Tibial nerve (tissue), 4 donors: ENCODE results near the gene PLA2G2A. TPM values are rescaled to one million over a fixed set of nuclear protein-coding genes. Genes with fewer than 3 reads are reported as not detected.

ENCODE experiments used
- DNase-seq, 2 donors: peaks; one replicate each; pipeline ENCODE4 v3.0.0-alpha.2; 2019; ENCODE audit warnings: low spot score in 2 of 2
- H3K27ac ChIP-seq, 4 donors: fragments of 200-600 bp; sonication (generic) in 3 of 4; one replicate each; pipeline ENCODE4 v1.5.1; 2017 to 2019; ENCODE audit warnings: mild to moderate bottlenecking in 1 of 4
- H3K27me3 ChIP-seq, 2 donors: fragments of 200-600 bp; sonication (generic) in 1 of 2; one replicate each; pipeline versions ENCODE4 v1.5.1 to v1.6.0; 2017 to 2019
- H3K36me3 ChIP-seq, 3 donors: fragments of 200-600 bp; sonication (generic); one replicate each; pipeline ENCODE4 v1.5.1; 2018 to 2019
- H3K4me1 ChIP-seq, 4 donors: fragments of 200-600 bp; sonication (generic) in 3 of 4; one replicate each; pipeline ENCODE4 v1.5.1; 2017 to 2019
- H3K4me3 ChIP-seq, 4 donors: fragments of 200-600 bp; sonication (generic) in 3 of 4; one replicate each; pipeline ENCODE4 v1.5.1; 2017 to 2019; ENCODE audit warnings: mild to moderate bottlenecking in 1 of 4, moderate library complexity in 1 of 4
- H3K9me3 ChIP-seq, 4 donors: fragments of 200-600 bp; sonication (generic) in 3 of 4; one replicate each; pipeline ENCODE4 v1.5.1; 2017 to 2019
- CTCF ChIP-seq, 5 experiments: fragments of 200-600 bp in 3 of 5; fragments of 450-650 bp in 2 of 5; sonication (generic) in 3 of 5; IDR thresholded peaks; one replicate each; pipeline ENCODE4 v1.5.1; 2016 to 2019; ENCODE audit warnings: antibody characterized with exemption in 5 of 5, mild to moderate bottlenecking in 3 of 5, moderate library complexity in 2 of 5
- EP300 ChIP-seq, 2 donors: sonication (generic); formaldehyde crosslinking; IDR thresholded peaks; one replicate each; pipeline ENCODE4 v1.6.1; 2017; ENCODE audit warnings: antibody characterized with exemption in 2 of 2, mild to moderate bottlenecking in 1 of 2
- POLR2A ChIP-seq, 2 donors: fragments of 450-650 bp; IDR thresholded peaks; one replicate each; pipeline ENCODE4 v1.6.1; 2017; ENCODE audit warnings: antibody characterized with exemption in 2 of 2, mild to moderate bottlenecking in 2 of 2, moderate library complexity in 2 of 2
- WGBS, 2 donors: methylation state at CpG; one replicate each; pipeline ENCODE4 v1.1.5; 2018; 5-methylcytosine and 5-hydroxymethylcytosine counted together
- total RNA-seq, 4 donors: library from RNA; depleted of rRNA; stranded (reverse); fragments of >200 nt; gene quantifications; one replicate each; pipeline ENCODE4 v1.1.0, GENCODE V29; 2016

PLA2G2A gene
- total RNA-seq, 4 donors from 2014 or later: 327 to 509 (median 407) TPM

GRCh38 chr1:19974822-19975416 lies 4.5 kb downstream of the PLA2G2A start:
- Histone ChIP-seq H3K4me1 (no peaks in the 10 kb centered on the region), H3K27me3 (no peaks in the 10 kb centered on the region), H3K36me3 (no peaks in the 10 kb centered on the region), H3K4me3 (no peak overlapping the region), H3K9me3 (no peaks in the 10 kb centered on the region), H3K27ac (no peak overlapping the region)
- no peak for DNase-seq
- TF ChIP-seq CTCF (IDR thresholded peaks at IDR 0.05): peak; percentile 44 to 57 (median 47)
- TF ChIP-seq EP300 (IDR thresholded peaks at IDR 0.05): no peak
- no peak for TF ChIP-seq POLR2A (IDR thresholded peaks at IDR 0.05)
- 25 to 41% methylated on average over 5 of the region's 5 CpGs for WGBS, 2 donors

- 38 to 40% methylated on average over 3 of the region's 3 CpGs for WGBS, 2 donors
- no peak overlapping the region for H3K27ac ChIP-seq
These were observed 5.8 kb downstream of the PLA2G2A start for GRCh38 chr1:19973616-19974015.

GRCh38 chr1:19971664-19972063 lies 7.8 kb downstream of the PLA2G2A start:
- no peak overlapping the region for H3K4me3 ChIP-seq
- no peaks in the 10 kb centered on the region for H3K27me3 ChIP-seq
- 76 to 83% methylated on average over 1 of the region's 1 CpG for WGBS, 2 donors
- H3K9me3 ChIP-seq: no peaks in the 10 kb centered on the region
- H3K27ac ChIP-seq: no peak overlapping the region
- TF ChIP-seq CTCF (IDR thresholded peaks at IDR 0.05) (no peak), POLR2A (IDR thresholded peaks at IDR 0.05) (no peak), EP300 (IDR thresholded peaks at IDR 0.05) (no peak)
- no peaks in the 10 kb centered on the region for H3K4me1 ChIP-seq
- no peak for DNase-seq
- no peaks in the 10 kb centered on the region for H3K36me3 ChIP-seq

More at GRCh38 chr1:19973616-19974015, 5.8 kb downstream of the PLA2G2A start:
- Histone ChIP-seq H3K36me3 (no peaks in the 10 kb centered on the region), H3K9me3 (no peaks in the 10 kb centered on the region), H3K27me3 (no peaks in the 10 kb centered on the region), H3K4me3 (no peak overlapping the region), H3K4me1 (no peaks in the 10 kb centered on the region)
- no peak for DNase-seq
- no peak for TF ChIP-seq CTCF (IDR thresholded peaks at IDR 0.05)
- TF ChIP-seq EP300 (IDR thresholded peaks at IDR 0.05): no peak
- TF ChIP-seq POLR2A (IDR thresholded peaks at IDR 0.05): no peak

GRCh38 chr1:19969898-19970660 lies 9.3 kb downstream of the PLA2G2A start:
- WGBS, 2 donors: 67 to 70% methylated on average over 5 of the region's 5 CpGs
- Histone ChIP-seq H3K9me3 (no peaks in the 10 kb centered on the region), H3K4me1 (no peaks in the 10 kb centered on the region), H3K27ac (no peak overlapping the region), H3K4me3 (no peak overlapping the region), H3K36me3 (no peaks in the 10 kb centered on the region), H3K27me3 (no peaks in the 10 kb centered on the region)
- TF ChIP-seq POLR2A (IDR thresholded peaks at IDR 0.05): no peak
- TF ChIP-seq CTCF (IDR thresholded peaks at IDR 0.05): no peak
- no peak for TF ChIP-seq EP300 (IDR thresholded peaks at IDR 0.05)
- no peak for DNase-seq

GRCh38 chr1:19967808-19968207 lies 11.6 kb downstream of the PLA2G2A start:
- H3K4me1 ChIP-seq: no peaks in the 10 kb centered on the region
- no peaks in the 10 kb centered on the region for H3K27me3 ChIP-seq
- no peak overlapping the region for H3K4me3 ChIP-seq
- no peaks in the 10 kb centered on the region for H3K36me3 ChIP-seq
- 50 to 56% methylated on average over 9 of the region's 9 CpGs for WGBS, 2 donors
- TF ChIP-seq EP300 (IDR thresholded peaks at IDR 0.05) (peak in 1 of 2 donors; percentile 15), CTCF (IDR thresholded peaks at IDR 0.05) (no peak)
- peaks cover 0 to 12% (median 0%) of the 10 kb centered on the region in 4 donors for H3K9me3 ChIP-seq
- H3K27ac ChIP-seq: no peak overlapping the region
- no peak for DNase-seq
